ENCODE measurements around the gene TLR4.

GRCh38 chr9:117706421-117707116 lies 2.4 kb downstream of the TLR4 start:
- TF ChIP-seq CTCF (IDR thresholded peaks at IDR 0.05) (no peak), POLR2AphosphoS5 (IDR thresholded peaks at IDR 0.05) (no peak), POLR2A (IDR thresholded peaks at IDR 0.05) (no peak)
